COLO668 (cell line): ENCODE results near the gene CDC42BPB.

Source experiments
- DNase-seq: peaks from one replicate; lab custom pipeline; 2025; ENCODE audit not compliant: unreplicated experiment; lab: John Stamatoyannopoulos, UW

The CDC42BPB gene

DNA sequence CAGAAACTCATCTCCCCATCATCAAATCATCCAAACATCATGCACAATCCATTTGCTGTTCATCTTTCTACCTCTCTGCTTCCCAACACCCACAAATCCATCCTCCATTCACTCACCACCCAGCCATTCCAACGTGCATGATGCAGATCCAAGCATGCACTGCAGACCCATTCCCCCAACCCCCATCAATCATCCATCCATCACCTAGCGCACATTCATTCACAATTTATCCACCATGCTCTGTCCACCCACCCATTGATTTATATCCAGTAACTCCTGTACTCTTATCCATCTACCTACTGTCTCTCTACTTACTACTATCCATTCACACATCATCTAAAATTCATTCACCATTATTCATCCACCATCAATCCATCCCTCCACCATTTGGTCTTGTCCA lies 138.9 kb downstream of the CDC42BPB start:
- no peak for DNase-seq

DNA sequence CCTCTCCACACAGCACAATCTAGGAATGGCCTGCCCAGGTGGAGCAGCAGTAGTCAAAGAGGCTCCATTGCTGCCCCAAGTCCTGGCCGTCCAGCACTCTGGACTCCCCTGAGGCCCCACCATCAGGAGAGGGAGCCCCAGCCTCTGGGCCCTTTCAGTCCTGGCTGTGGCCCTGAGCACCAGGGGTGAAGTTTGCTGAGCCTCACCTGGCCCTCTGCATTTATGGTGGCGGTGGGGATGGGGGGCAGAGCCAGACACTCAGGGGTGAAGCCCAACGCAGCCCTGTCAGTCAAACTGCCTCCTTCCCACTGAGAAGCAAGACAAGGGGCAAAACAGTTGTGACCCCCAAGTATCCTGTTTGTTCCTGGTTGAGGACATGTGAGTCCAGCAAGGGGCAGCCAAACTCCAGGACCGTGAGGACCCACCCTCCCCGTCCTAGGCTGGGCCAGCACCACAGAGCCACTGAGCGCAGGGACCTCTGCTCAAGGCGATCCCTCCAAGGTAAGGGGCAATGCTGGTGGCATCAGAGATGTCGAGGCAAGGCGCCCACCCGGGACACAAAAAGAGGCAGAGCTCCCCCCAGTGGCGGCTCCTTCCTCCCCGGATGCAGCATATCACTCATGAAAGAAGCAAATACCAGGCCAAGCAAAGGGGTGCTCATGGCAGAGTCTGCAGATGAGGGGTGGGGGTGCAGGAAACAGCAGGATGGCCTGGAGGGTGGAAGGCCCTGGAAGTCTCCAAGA lies 139.7 kb downstream of the CDC42BPB start:
- DNase-seq: peak; percentile 51

DNA sequence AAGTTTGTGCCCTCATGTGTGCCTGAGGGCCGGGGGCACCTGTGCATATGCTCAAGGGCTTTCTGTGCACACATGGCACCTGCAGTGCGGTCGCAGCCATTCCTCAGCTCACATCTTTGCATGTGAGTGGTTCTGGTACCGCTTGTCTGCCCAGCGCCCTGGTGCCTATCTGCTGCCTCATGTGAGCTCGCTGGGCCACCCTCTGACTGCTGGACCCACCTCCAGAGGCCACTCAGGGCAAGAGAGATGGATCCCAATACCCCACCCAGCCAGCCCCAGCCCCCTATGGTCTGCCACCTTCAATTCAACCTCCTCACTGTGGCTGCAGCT lies 140.3 kb downstream of the CDC42BPB start:
- DNase-seq: no peak

GRCh38 chr14:102916347-102917055 lies 140.8 kb downstream of the CDC42BPB start:
- DNase-seq: no peak

- DNase-seq: no peak
Observed at GRCh38 chr14:102915292-102916110, 141.8 kb downstream of the CDC42BPB start.

GRCh38 chr14:102914474-102915291 lies 142.7 kb downstream of the CDC42BPB start:
- no peak for DNase-seq

- DNase-seq: no peak
Observed at GRCh38 chr14:102913341-102914211, 143.8 kb downstream of the CDC42BPB start.

DNA sequence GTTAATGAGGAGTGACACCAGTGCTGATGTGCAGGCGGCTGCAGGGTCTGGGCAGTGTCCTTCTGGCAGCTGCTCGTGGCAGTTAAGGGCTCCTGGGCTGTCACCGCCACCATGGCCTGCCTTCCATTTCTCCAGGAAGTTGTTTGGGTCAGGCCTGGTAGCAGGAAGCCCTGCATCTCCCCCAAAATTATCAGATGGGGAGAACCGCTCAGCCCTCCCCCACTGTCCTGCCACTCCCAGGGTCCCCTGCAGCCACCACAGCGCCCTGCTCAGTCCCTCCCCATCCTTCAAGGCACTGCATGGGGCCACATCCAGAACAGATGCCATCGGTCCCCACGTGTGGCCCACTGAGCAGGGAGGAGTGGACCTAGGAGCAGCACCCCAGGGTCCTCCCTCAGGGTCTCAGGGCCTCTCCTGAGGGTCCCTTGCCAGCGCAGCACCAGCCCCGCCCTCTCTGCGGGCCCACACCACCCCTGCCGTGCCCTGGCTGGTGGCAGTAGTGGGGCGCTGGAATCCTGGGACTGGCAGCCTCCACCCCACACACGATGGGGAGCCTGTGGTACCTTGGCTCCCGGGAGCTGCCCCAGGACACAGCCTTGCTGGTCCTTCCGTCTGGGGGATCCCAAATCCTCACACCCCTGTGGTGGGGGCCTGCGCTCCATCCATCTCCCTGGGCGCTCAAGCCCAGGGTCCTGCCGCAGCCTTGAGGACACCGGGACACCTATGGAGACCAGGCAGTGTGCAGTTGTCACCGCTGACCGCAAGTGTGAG lies 145.2 kb downstream of the CDC42BPB start:
- no peak for DNase-seq

- no peak for DNase-seq
Observed at GRCh38 chr14:102911541-102911951, 145.8 kb downstream of the CDC42BPB start.

DNA sequence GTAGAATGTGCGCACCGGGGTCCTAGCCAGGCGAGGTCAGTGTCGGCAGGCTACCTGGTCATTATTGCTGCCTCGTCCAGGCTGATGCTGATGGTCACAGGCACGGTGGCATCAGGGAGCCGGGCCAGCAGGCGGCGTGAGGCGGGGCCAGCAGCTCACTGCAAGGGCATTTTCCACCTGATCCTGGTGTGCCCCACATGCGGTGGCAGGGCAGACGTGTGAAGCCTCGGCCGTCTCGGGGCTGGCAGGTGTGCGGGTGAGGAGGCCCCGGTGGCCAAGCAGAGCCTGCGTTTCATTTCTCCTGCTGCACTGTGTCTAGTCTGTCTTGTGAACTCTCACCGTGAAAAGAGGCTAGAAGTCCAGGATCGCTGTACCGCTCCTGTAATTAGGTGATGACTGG lies 146.9 kb downstream of the CDC42BPB start:
- no peak for DNase-seq

GRCh38 chr14:102909911-102910310 lies 147.4 kb downstream of the CDC42BPB start:
- no peak for DNase-seq

DNA sequence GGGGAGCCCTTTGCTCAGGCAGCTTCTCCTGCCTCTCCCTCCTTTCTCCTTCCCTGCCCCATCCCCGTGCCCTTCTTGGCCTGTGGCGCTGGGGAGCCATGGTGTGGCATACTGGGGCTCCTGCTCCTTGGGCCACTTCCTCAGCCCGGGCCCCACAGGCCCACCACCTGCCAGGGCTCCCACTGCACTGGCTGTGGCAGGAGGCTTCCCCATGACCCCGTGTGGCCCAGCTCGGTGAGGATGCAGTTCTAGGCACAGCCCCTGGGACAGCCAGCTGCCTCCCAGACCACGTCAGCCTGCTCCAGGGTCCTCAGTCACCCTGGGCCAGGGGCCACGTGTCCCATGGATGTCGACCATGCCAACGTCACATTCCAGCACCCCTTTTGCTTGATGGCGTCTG lies 147.9 kb downstream of the CDC42BPB start:
- no peak for DNase-seq

DNA sequence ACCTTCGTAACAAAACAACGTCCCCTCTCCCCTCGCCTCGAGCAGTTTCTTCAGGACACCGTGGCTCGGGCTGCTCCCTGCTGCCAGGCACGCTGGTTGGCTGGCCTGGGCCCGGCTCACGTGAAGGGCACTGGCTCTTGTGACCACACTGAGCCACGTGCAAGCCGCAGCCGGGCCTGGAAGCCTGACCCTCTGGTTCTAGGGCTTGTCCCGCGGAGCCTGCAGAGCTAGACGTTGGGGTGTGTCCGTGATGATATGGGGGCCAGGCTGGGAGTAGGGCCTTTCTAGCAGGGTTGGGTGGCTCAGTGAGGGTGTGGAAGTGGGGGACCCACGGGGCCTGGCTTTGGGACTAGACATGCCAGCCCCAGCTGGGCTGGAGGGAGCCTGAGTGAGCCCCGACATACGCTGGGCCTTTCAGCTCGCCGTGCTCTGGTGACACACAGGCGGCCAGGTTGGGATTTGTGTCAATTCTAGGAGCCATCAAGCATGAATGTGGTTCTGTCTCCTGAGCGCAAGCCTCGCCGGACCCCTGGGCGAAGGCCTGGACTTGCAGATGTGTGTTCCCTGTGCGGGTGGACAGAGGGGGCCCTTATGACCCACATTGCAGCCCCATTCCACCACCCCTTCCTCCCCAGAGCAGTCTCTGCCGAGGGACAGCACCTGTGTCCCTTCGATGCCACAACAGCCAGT lies 148.4 kb downstream of the CDC42BPB start:
- DNase-seq: no peak

DNA sequence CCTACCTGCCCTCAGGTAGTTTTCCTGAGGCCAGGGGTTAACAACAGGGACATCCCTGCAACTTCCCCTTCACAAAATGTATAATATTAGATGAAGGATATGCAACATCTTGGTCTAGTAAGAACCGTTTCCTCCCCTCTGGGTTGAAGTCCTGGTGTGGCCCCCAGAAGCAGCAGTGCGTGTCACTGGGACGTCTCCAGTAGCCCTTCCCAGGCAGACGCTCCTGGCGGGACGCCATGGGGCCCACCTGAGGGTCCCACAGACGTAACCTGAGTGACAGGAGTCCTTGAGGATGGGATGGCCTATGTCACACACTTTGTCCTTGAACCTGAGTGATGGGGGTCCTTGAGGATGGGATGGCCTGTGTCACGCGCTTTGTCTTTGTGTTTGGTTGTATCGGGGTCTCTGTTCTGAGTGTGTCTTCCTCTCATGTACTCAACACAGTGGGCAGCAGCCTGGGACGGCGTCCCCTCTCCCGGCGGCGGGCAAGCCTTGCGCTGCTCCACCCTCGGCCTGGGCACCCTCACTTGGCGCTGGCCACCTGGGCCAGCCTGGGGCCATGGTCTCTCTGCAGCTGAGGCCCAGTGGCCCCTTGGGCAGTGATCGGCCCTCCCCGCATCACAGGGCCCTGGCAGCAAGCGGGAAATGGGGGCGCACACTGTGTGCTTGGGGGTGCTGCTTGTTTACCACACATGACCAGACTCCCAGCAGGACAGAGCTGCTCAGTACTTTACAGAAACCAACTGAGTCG lies 149.2 kb downstream of the CDC42BPB start:
- no peak for DNase-seq

- DNase-seq: no peak
Observed at GRCh38 chr14:102907303-102907844, 150.0 kb downstream of the CDC42BPB start.

GRCh38 chr14:102906616-102907302 lies 150.6 kb downstream of the CDC42BPB start:
- no peak for DNase-seq
